ENCODE measurements around the gene LST1.
"Not testable (repeated sequence)": the region's sequence is repeated elsewhere in the genome, so short reads cannot be mapped to it uniquely, and the experiment has no call there.

LST1 gene

DNA sequence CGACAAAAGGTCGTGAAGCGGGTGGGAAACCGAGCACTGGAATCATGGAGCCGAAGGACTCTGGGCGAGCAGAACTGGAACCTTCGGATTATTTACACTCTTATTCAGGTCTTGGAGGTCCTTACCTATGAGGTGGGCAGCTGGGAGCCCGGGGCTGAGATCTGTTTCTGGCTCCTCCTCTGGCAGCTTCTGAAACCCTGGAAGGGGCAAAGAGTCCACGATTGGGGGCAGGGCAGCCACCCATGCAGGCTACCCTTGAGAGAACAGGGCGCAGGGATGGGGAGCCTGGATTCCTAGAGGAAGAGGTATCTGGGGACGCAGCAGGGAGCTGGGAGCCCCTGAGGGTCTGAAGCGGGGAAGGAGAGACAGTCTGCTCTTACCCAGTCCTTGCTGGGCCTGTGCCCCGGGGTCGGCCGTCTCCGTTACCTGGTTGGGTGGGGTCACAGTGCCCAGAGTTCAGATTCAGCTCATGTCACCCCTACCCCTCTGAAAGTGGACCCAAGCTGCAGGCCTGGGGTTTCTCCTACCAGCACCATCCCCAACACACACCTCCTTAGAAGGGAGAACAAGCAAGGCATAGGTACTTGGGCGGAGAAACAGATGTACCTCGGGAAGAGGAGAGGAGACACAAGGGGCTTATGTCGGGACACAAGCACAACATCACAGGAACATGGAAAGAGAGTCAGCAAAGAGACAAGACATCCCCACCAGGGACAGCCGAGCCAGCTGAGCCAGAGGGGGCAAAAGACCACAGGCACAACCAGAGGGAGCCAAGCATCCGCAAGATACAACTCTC lies 4.4 kb upstream of the LST1 start:
- DNase-seq: peak; percentile 25

DNA sequence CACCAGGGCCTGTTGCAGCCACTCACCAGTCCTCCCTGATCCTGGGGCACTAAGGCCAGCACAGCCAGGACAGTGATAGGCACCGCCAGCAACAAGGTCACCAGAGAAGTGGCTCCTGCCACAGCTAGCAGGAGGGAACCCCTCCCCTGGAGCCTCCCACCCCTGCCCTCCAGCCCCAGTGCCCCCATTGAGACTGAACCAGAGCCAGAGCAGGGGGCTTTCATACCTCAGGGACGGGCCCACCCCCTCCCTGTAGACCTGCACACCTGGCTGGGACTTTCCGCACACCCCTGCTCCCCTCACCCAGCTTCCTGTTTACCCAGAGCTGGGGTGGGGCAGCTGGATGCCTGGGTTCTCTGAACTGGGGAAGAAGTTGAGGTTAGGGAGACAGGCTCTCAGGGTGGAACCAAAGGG lies 3.8 kb upstream of the LST1 start, which contains the start of gene LTB:
LTB (minus strand) TSS at position 195 of the 414 bp plus-strand sequence; CDS start at position 188, 7 bp downstream.
- DNase-seq: no peak

DNA sequence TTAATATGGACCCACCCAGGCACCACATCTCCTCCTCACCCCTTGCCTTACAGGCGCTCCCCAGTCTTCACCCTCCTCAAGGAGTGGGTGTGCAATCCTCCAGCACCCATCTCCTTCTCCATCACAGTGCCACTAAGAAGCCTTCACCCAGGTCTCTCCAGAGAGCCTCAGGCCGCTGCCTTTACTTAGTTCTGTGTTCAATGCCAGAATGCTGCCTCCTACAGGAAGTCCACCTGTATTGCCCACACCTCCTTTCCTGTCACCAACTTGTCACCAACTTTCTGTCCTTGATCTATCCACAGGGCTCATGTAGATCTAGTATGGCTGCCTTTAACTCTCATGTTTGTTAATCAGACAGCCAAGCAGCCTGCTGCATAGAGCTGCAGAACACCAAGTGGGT lies 586 bp upstream of the LST1 start:
- peak; percentile 46 for DNase-seq

DNA sequence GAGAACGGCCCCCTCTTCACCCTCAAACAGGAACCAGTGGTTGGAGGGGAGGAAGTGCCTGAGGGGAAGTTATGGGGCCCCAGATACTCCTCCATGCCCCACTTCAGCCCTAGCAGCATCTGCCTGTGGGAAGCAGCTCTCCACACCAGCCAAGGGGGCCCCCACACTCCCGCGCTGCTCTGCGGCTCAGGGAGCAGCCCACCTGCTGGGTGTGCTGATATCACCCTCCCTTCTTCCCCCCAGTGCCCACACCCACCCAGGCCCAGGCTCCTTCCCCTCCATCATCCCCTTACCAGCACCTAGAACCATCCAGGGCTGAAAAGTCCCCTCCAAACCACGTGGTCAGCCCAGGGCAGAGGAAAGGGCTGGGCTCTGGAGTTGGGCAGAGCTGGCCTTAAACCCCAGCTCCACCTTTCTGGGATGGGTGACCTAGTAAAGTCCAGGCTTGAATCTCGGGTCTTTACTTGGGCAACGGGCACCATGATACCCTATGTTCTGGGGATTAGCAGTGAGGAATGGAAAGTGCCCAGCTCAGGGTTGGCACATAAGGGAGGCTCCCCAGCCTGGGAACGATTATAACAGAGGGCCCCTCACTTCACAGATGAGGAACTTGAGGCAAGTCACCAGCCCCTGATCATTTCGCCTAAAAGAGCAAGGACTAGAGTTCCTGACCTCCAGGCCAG lies 663 bp downstream of the LST1 start:
- no peak for DNase-seq

DNA sequence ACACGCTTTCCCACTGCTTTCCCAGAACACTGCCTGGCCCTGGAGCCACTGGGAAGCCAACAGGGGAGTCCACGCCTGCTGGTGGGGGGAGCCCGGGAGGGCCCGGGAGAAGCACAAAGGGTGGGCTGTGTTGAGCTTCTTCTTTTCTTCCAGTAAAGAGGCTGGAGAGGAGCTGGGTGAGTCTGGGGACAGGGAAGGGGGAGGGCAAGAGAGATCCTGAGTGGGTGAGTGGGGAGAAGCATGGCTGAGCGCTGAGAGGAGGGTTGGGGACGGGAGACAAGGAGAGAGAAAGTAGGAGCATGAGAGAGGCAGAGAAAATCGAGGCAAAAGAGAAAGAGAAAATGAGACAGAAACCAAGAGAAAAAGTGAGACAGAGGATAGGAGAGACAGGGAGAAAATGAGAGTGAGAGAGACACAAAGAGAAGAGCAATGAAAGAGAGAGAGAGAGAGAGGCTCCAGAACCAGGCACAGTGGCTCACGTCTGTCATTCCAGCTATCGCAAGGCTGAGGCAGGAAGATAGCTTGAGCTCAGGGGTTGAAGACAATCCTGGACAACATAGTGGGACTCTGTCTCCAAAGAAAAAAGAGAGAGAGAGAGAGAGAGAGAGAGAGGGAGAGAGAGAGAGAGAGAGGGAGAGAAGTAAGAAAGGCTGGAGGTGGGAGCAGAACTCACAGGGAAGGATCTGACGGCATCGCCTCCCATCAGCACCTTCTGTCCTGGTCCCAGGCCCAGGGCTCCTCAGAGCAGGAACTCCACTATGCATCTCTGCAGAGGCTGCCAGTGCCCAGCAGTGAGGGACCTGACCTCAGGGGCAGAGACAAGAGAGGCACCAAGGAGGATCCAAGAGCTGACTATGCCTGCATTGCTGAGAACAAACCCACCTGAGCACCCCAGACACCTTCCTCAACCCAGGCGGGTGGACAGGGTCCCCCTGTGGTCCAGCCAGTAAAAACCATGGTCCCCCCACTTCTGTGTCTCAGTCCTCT lies 2.0 kb downstream of the LST1 start:
- DNase-seq: no peak

DNA sequence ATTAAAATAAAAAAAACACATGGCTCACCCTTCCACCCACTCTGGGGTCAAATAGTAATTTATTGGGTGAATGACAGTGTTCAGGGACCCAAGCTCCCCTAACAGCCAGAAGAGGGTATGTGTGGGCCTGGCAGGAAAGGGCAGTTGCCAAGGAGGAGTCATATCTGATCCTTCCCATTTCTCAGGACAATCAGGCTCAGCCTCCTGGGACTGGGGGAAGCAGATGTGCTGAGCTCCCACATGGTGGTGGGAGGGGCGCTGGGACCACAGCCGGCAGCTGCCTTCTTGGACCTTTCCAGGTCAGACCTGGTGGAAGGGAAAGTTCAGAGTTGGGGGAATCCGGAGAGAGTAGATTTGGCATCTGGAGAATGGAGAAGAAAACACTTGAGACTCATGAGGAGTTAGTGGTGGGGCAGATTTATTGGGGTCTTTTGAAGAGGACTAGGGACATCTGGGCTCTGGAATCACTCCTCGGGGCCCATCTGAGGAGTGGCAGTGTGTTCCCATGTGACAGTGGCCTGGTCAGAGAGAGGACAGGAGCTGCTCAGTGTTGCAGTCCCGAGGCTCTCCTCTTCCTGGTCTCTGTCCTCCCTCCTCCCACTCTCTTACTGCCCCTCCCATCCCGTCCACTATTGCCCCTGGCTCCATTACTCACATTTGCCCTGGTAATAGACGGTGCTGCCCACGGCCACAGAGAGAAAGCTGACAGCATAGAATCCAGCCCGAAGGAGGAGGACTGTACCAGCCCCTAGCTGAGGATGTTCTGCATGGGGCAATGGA lies 3.0 kb downstream of the LST1 start:
- peak; percentile 74 for DNase-seq

DNA sequence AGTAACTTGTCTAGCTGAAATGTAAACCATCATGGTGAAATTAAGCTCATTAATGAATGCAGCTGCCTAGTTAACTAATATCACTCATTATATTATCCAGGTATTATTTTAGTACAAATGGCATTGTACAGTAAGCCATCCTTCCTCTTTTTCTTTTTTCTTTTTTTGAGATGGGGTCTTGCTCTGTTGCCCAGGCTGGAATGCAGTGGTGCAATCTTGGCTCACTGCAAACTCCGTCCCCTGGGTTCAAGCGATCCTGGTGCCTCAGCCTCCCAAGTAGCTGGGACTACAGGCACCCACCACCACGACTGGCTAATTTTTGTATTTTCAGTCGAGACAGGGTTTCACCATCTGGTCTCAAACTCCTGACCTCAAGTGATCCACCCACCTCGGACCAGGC lies 4.6 kb downstream of the LST1 start:
- DNase-seq: not testable (repeated sequence)

DNA sequence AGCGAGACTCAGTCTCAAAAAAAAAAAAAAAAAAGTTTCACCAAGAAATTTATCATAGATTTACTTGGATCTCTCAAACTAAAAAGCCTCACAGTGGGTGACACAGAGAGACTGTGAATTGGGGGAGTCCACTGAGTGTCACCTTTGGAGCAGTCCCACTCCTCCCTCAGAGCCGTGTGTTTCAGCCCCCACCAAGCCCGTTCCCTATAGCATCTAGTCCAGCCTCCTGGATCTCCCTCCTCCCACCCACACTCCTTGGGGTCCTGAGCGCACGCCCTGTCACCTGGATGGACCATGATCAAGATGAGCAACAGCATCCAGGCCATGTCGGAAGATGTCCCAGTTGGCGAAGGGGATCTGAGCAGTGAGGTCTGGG lies 6.3 kb downstream of the LST1 start:
- DNase-seq: no peak

DNA sequence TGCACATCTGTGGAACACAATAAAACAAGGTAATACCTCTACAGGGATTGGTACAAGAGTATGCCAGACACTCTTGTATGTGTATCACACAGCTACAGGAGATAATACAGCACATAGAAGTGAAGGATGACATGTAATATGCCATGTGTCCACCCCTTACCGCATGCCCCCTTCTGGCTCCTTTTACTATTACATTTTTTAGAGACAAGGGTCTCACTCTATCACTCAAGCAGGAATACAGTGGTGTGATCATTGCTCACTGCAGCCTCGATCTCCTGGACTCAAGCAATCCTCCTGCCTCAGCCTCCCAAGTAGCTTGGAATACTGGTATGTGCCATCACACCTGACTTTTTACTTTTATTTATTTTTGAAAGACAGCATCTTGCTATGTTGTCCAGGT lies 10.9 kb downstream of the LST1 start:
- DNase-seq: peak; percentile 73

DNA sequence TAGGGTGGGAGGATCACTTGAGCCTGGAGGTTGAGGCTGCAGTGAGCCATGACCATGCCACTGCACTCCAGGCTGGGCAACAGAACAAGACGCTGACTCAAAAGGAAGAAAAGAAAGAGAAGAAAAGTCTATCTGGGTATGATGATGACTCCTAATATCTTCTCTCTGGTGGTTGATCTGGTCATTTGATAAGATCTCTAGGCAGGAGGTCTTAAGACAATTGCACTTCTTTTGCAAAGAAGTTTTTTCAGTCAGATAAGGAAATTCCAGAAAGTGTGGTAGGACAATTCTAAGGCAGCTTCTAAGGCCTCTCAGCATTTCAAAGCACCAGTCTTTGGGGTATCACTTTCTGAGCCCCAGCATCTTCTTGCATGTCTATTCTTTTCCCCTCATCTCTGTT lies 21.2 kb downstream of the LST1 start:
- no peak for DNase-seq

DNA sequence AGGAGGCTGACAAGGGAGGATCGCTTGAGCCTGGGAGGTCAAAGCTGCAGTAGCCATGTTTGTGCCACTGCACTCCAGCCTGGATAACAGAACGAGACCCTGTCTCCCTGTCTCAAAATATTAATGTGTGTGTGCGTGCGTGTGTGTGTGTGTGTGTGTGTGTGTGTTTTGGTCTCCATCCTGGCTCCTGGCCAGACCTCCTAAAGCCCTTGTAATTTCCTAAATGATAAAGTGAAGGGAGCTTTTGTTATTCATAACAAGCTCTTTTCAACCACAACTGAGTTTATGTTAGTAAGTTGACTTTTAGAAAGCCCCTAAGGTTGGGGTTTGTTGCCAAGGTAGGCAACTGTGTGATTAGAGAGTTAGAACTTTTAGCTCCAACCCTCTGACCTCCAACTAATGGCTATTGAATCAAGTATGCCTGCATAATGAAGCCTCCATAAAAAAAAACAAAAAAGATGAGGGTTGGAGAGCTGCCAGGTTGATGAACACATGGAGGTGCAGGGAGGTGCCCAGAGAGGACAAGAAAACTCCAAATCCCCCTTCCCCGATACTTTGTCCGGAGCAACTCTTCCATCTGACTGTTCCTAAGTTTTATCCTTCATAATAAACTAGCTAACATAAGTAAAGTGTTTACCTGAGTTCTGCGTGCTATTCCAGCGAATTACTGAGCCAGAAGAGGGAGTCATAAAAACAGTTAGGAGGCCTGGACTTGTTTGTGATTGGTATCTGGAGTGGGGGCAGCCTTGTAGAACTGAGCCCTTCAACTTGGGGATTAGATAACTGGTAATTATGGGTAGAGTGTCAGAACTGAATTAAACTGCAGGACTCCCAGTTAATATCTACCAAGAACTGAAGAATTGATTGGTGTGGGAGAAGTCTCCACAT lies 23.7 kb downstream of the LST1 start:
- DNase-seq: no peak

DNA sequence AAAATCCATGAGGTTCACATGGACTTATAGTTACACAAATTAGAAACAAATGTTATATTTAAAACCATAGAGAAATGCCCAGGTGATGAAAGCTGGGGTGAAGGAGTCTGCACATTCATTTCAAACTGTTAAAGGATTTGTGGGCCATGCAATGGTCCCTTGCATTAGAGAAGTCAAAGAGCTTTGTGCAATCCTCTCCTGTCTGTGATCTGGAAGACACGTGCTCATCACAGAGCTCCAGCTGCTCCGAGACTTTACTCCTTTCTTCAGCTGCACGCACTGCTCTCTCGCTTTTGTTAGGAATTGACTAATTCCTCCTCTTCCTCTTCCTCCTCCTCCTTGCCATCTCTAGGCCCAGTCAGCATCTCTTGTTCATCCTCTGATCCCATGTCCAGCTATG lies 24.9 kb downstream of the LST1 start:
- peak; percentile 31 for DNase-seq

DNA sequence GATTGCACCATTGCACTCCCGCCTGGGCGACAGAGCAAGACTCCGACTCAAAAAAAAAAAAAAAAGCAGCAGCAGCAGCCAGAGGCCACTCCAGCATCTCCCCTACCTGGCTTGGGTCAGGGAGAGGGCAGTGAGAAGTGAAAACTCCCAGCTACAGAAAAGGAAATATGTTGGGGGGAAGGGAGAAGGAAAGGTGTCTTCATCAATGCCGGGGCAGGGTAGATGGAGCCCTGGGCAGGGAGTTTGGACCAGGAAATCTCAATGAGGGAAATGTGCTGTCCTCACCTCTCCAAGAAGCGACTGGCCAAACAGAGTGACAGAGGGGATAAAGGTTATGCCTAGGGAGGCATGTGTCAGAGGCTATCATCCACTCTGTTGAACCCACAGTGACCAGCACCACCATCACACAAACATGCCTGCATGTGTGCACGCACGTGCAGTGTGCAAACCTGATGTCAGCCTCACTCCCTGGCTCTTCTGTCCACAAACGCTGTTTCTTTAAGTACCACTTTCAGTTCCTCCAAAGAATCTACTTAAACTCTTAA lies 28.1 kb downstream of the LST1 start:
- DNase-seq: no peak

DNA sequence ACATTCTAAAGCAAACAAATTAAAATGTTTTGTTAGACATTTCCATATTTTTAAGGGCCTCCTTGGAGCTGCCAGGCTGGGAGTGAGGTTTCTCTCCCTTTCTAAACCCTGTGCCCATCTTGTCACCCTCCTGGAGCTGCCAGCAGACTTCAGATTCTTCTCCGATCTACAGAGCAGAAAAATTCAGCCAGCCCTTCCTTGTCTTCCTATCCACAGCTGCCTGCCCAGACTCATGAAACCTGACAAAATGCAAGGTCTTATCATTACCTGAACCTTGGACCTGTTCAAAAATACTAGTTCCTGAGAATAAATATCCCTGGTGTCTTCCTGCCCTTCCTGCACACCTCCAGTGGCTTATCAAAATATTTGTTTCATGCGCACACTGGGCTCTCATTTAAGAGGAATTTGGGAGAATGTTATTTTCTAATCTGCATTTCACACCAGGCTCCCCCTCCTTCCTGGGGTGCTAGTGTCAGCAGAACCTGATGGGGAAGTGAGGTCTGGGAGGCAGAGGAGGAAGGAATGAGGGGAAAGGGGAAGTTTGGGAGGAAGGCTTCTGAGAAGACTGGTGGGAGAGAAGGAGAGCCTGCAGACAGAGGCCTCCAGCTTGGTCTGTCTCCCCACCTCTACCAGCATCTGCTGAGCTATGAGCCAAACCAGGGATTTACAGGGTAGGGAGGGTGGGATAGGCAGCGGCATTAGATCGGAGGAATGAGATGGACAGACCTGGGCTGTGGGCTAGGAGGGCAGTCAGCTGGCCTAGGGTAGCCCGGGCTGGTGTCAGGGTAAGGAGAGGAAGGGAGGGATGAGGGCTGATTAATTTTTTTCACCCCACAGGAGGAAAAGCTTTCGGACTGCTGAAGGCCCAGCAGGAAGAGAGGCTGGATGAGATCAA lies 28.9 kb downstream of the LST1 start, which contains the start of gene AIF1:
AIF1 (plus strand) TSS at position 551 of the 895 bp plus-strand sequence; CDS start at position 647, 96 bp downstream.
- no peak for DNase-seq

DNA sequence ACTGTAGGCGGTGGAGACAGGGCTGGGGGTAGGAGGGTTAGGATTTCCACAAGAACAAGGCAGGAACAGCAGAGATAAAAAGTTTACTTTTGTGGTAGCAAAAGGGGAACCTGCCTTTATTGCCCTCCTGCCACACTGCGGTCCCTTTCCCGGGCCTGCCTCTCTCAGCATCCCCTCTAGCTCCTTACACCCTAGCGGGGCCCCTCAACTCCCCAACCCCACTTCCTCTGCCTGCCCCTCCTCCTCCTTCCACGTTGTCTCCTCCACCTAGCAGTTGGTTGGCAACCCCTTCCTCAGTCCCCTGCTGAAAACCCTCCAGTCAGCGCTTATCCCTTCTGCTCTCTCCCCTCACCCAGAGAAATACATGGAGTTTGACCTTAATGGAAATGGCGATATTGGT lies 29.7 kb downstream of the LST1 start:
- DNase-seq: no peak

DNA sequence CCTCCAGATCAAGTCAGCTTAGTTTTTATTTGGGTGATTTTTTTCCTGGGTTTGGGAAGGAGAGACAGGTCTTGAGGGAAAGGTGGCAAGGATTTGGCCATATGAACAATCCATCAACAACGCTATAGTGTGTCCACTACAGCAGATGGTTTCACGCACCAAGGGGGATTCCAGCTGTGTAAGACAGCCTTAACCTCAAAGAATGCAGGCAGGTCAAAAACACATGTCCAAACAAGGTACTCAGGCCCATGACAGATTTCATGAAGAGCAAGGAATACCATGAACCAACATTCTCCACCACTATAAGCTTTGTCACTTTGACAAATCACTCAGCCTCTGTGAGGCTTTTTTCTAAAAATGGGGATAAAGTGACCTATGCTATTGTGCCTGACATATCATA lies 30.9 kb downstream of the LST1 start:
- peak; percentile 34 for DNase-seq

DNA sequence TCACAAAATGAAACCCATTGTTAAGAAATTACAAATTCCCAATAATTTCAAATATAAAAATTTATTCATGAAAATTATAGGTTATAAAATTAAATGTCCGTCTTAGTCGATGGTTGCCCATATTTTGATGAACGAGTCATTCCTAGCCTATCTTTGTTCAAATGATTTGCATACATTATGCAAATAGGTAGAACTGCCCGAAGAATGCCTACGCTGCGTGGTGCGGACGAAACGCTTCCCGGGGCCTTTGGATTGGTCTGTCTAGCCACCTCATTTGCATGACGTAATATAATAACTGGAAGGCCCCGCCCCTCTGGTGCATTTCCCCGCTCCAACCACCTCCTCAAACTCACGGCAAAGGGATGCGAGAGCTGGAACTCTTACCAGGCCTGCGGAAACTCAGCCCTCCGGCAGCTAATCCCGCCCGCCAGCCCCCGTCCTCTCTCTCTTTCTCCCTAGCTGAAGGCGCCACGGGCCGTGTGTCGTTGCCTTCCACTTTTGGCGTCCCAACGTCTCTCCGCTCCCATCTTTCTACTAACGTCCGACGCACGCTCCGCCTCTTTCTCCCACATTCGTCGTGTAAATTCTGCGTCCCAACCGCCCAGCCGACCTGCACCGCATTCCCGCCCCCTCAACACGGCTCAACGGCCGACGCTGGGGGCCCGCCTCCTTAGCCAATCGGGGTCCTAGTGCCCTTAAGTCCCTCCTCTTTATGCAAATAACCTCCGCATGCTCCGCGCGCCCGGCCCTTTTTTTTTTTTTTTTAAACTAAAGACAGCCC lies 33.9 kb downstream of the LST1 start:
- peak; percentile 99 for DNase-seq

DNA sequence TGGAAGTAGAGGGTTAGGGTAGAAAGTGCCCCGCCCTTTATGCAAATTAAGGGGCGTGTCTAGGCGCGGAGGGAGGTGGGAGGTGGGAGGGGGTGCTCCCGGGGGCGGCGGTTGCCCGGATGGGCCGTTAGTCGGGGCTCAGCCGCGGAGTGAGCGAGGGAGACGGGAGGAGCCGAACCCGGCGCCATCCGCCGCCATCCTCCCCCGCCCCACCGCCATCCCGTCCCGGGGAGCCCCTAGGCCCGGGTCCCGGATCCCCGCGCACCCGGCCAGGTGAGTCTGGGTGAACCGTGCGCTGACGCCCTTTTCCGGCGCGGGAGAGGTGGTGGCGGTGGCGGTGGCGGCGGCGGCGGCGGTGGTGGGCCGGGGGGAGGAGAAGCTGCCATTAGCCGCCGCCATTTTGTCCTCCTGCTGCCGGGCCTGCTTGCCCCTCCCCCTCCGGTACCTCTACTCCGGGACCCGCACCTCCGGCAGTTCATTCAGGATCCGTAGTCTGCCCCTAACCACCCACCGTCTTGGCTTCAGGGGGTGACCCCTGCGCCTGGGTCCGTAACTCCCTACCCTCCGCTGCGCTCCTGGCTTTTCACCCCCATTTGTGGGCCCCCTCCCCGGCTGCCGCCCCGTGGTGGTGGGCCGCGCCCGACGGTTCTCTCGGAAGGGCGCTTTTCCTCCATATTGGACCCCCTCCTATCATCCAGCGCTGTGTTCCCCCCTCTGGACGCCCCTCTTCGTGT lies 34.7 kb downstream of the LST1 start, which contains the start of gene PRRC2A:
PRRC2A (plus strand) TSS at position 130 of the 734 bp plus-strand sequence. CDS start 2,075 bp downstream, outside the sequence.
- DNase-seq: peak; percentile 93
